Hepatocyte (in vitro differentiated cells): ENCODE measurements around the gene NR6A1. TPM values are rescaled to one million over a fixed set of nuclear protein-coding genes. Genes with fewer than 3 reads are reported as not detected.

Source experiments
- DNase-seq: peaks from one replicate; pipeline ENCODE4 v3.0.0-alpha.2; 2016; ENCODE audit warnings: low spot score
- H2AFZ ChIP-seq: fragments of 200-600 bp; sonication (generic); 2 replicates; pipeline ENCODE4 v1.6.0; 2016; ENCODE audit warnings: antibody characterized with exemption, mild to moderate bottlenecking
- H3K27ac ChIP-seq: fragments of 200-600 bp; sonication (generic); 2 replicates; pipeline ENCODE4 v1.5.1; 2016; ENCODE audit warnings: mild to moderate bottlenecking
- H3K27me3 ChIP-seq: fragments of 200-600 bp; sonication (generic); 2 replicates; pipeline ENCODE4 v1.6.1; 2016
- H3K36me3 ChIP-seq: fragments of 200-600 bp; sonication (generic); replicated peaks from 2 replicates; pipeline ENCODE4 v1.5.1; 2016; ENCODE audit warnings: low read depth; ENCODE audit not compliant: insufficient read depth
- H3K4me1 ChIP-seq: fragments of 200-600 bp; sonication (generic); 2 replicates; pipeline ENCODE4 v1.5.1; 2016; ENCODE audit warnings: mild to moderate bottlenecking, moderate library complexity; ENCODE audit not compliant: insufficient read depth
- H3K4me2 ChIP-seq: fragments of 200-600 bp; sonication (generic); 2 replicates; pipeline ENCODE4 v1.6.0; 2016
- H3K4me3 ChIP-seq: fragments of 200-600 bp; sonication (generic); 2 replicates; pipeline ENCODE4 v1.5.1; 2016; ENCODE audit warnings: mild to moderate bottlenecking
- H3K79me2 ChIP-seq: fragments of 200-600 bp; sonication (generic); 2 replicates; pipeline ENCODE4 v1.6.0; 2017; ENCODE audit warnings: mild to moderate bottlenecking
- H3K9me2 ChIP-seq: fragments of 200-600 bp; sonication (generic); replicated peaks from 2 replicates; pipeline ENCODE4 v1.6.0; 2017; ENCODE audit warnings: mild to moderate bottlenecking; ENCODE audit not compliant: insufficient read depth
- H3K9me3 ChIP-seq: fragments of 200-600 bp; sonication (generic); 2 replicates; pipeline ENCODE4 v1.5.1; 2016; ENCODE audit warnings: low read depth, mild to moderate bottlenecking
- H4K20me1 ChIP-seq: fragments of 200-600 bp; sonication (generic); 2 replicates; pipeline ENCODE4 v1.6.0; 2016; ENCODE audit warnings: mild to moderate bottlenecking; ENCODE audit not compliant: insufficient read depth, poor library complexity, severe bottlenecking
- EZH2 ChIP-seq: fragments of 200-600 bp; sonication (generic); IDR thresholded peaks from 2 replicates; pipeline ENCODE4 v1.6.1; 2016; ENCODE audit warnings: antibody characterized with exemption, mild to moderate bottlenecking, borderline replicate concordance
- EZH2phosphoT487 ChIP-seq: fragments of 200-600 bp; sonication (generic); IDR thresholded peaks from one replicate; pipeline ENCODE4 v1.6.1; 2018; ENCODE audit warnings: antibody characterized with exemption, mild to moderate bottlenecking, low read depth, moderate library complexity; ENCODE audit not compliant: unreplicated experiment, severe bottlenecking
- WGBS: methylation state at CpG from one replicate; pipeline ENCODE4 v1.1.6; 2016; ENCODE audit warnings: low lambda C conversion rate; ENCODE audit errors: missing lambda C conversion rate; 5-methylcytosine and 5-hydroxymethylcytosine counted together
- polyA plus RNA-seq: library from polyadenylated mRNA; unstranded; fragments of >200 nt; fragmentation: Nextera tagmentation; extraction: Ambion mirVana; gene quantifications from 2 replicates; pipeline ENCODE4 v1.2.1, GENCODE V29; 2016
- total RNA-seq: library from RNA; depleted of rRNA; stranded (reverse); fragments of >200 nt; gene quantifications from 2 replicates; pipeline ENCODE4 v1.2.3, GENCODE V29; 2014
- TF ChIP-seq, protein P1 (sequence below): fragments of 200-600 bp; sonication (generic); IDR thresholded peaks from 2 replicates; pipeline ENCODE4 v1.5.1; 2016; ENCODE audit warnings: antibody characterized with exemption, mild to moderate bottlenecking; ENCODE audit not compliant: poor library complexity

Gene NR6A1
- total and polyA plus RNA-seq, 2 experiments from 2014 or later: 1.2 to 4.0 TPM

DNA sequence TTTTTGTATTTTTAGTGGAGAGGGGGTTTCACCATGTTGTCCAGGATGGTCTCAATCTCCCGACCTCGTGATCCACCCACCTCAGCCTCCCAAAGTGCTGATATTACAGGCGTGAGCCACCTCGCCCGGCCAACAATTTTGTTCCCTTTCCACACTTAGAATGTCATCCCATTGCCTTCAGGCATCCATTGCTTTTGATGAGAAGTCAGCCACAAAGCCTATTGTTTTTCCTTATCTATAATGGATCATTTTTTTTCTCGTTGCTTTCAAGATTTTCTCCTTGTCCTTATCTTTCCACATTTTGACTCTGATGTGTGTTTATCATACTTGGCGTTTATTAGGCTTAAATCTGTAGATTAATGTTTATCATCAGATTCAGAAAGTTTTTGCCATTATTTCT is 64.4 kb downstream of the NR6A1 start:
- peaks cover 14% of the 10 kb centered on the region for H3K79me2 ChIP-seq
- H3K4me2 ChIP-seq: no peak overlapping the region
- 90% methylated on average over 7 of the region's 7 CpGs for WGBS
- no peak overlapping the region for H3K27ac ChIP-seq
- no peaks in the 10 kb centered on the region for H3K9me3 ChIP-seq
- DNase-seq: no peak
- no peaks in the 10 kb centered on the region for H3K27me3 ChIP-seq
- H3K4me1 ChIP-seq: peaks cover 8% of the 10 kb centered on the region
- no peaks in the 10 kb centered on the region for H3K9me2 ChIP-seq
- TF ChIP-seq EZH2 (no peak), EZH2phosphoT487 (no peak)
- TF ChIP-seq, protein P1, sequence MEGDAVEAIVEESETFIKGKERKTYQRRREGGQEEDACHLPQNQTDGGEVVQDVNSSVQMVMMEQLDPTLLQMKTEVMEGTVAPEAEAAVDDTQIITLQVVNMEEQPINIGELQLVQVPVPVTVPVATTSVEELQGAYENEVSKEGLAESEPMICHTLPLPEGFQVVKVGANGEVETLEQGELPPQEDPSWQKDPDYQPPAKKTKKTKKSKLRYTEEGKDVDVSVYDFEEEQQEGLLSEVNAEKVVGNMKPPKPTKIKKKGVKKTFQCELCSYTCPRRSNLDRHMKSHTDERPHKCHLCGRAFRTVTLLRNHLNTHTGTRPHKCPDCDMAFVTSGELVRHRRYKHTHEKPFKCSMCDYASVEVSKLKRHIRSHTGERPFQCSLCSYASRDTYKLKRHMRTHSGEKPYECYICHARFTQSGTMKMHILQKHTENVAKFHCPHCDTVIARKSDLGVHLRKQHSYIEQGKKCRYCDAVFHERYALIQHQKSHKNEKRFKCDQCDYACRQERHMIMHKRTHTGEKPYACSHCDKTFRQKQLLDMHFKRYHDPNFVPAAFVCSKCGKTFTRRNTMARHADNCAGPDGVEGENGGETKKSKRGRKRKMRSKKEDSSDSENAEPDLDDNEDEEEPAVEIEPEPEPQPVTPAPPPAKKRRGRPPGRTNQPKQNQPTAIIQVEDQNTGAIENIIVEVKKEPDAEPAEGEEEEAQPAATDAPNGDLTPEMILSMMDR: no peak
- no peaks in the 10 kb centered on the region for H3K36me3 ChIP-seq
- H4K20me1 ChIP-seq: no peaks in the 10 kb centered on the region
- H3K4me3 ChIP-seq: no peak overlapping the region
- no peak overlapping the region for H2AFZ ChIP-seq

DNA sequence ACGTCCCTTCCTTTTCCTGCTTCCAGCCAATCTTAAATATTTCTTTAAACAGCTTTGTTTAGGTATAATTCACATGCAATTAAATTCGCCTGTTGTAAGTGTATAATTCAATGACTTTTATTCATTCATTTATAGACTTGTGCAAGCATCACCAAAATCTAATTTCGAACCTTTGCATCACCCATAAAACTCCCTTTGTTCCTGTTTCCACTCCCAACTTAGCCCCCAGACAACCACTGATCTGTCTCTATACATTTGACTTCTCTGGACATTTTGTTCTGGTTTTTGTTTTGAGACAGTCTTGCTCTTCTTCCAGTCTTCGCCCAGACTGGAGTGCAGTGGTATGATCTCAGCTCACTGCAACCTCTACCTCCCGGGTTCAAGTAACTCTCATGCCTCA is 71.5 kb downstream of the NR6A1 start:
- Histone ChIP-seq H3K36me3 (no peaks in the 10 kb centered on the region), H3K79me2 (peaks cover 27% of the 10 kb centered on the region), H3K9me2 (no peaks in the 10 kb centered on the region), H3K4me1 (no peaks in the 10 kb centered on the region), H3K4me3 (no peak overlapping the region), H3K4me2 (no peak overlapping the region), H3K27me3 (no peaks in the 10 kb centered on the region), H4K20me1 (no peaks in the 10 kb centered on the region), H3K9me3 (no peaks in the 10 kb centered on the region), H2AFZ (no peak overlapping the region), H3K27ac (no peak overlapping the region)
- WGBS: 90% methylated on average over 5 of the region's 5 CpGs
- TF ChIP-seq EZH2phosphoT487 (no peak), EZH2 (no peak)
- TF ChIP-seq, protein P1: no peak
- DNase-seq: no peak

DNA sequence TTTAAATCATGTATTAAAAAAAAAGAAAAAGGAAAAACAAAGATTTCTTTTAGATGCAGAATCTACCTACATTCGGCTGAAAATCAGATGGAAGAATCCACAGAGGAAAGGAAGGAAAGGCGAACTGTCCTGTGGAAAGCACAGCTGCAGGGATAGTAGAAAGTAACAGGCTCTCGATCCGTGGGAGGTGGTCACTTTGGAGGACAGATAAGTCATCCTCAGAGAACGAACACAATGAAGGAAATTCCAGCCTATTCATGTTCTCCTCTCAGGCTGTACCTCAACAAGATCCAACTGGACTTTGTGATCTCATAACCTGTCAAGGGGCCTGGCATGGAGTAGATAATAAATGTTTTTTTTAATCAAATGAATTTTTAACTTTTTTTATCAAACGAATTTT is 72.8 kb downstream of the NR6A1 start:
- WGBS: 50% methylated on average over 6 of the region's 6 CpGs
- Histone ChIP-seq H3K79me2 (peaks cover 38% of the 10 kb centered on the region), H3K36me3 (no peaks in the 10 kb centered on the region), H3K4me2 (no peak overlapping the region), H3K27me3 (no peaks in the 10 kb centered on the region), H3K27ac (no peak overlapping the region), H3K9me3 (no peaks in the 10 kb centered on the region), H2AFZ (no peak overlapping the region), H3K4me3 (no peak overlapping the region), H3K9me2 (no peaks in the 10 kb centered on the region), H4K20me1 (no peaks in the 10 kb centered on the region), H3K4me1 (no peaks in the 10 kb centered on the region)
- DNase-seq: no peak
- TF ChIP-seq EZH2: no peak
- no peak for TF ChIP-seq EZH2phosphoT487
- TF ChIP-seq, protein P1: no peak
